Measurements from ENCODE around the gene VMP1.
"Not testable (repeated sequence)": the region's sequence is repeated elsewhere in the genome, so short reads cannot be mapped to it uniquely, and the experiment has no call there.

DNA sequence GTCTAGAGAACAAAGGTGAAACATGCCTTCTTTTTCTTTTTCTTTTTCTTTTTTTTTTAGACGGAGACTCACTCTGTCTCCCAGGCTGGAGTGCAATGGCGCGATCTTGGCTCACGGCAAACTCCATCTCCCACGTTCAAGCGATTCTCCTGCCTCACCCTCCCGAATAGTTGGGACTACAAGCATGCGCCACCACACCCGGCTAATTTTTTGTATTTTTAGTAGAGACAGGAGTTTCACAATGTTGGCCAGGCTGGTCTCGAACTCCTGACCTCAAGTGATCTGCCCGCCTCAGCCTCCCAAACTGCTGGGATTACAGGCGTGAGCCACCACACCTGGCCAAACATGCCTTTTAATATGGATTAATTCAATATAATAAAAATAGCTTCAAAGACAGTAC lies 47.6 kb downstream of the VMP1 start:
- TF ChIP-seq EZH2 (IDR thresholded peaks at IDR 0.05; ENCODE audit: insufficient read depth, low read length), result not testable (repeated sequence)
- TF ChIP-seq, protein P1, sequence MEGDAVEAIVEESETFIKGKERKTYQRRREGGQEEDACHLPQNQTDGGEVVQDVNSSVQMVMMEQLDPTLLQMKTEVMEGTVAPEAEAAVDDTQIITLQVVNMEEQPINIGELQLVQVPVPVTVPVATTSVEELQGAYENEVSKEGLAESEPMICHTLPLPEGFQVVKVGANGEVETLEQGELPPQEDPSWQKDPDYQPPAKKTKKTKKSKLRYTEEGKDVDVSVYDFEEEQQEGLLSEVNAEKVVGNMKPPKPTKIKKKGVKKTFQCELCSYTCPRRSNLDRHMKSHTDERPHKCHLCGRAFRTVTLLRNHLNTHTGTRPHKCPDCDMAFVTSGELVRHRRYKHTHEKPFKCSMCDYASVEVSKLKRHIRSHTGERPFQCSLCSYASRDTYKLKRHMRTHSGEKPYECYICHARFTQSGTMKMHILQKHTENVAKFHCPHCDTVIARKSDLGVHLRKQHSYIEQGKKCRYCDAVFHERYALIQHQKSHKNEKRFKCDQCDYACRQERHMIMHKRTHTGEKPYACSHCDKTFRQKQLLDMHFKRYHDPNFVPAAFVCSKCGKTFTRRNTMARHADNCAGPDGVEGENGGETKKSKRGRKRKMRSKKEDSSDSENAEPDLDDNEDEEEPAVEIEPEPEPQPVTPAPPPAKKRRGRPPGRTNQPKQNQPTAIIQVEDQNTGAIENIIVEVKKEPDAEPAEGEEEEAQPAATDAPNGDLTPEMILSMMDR (IDR thresholded peaks at IDR 0.05; ENCODE audit: insufficient read depth, low read depth, low read length), result not testable (repeated sequence)
